Cardiac septum (tissue), 1 donor: ENCODE results near the gene RPL12. TPM values are rescaled to one million over a fixed set of nuclear protein-coding genes. Genes with fewer than 3 reads are reported as not detected.

Source experiments
- DNase-seq: peaks from one replicate; pipeline ENCODE4 v3.0.0-alpha.2; 2020; ENCODE audit warnings: low spot score
- intact Hi-C: fragments of 100-400 bp; cut with DNase I; formaldehyde crosslinking; loops from one replicate; pipeline ENCODE4 v1.14.0; 2022
- total RNA-seq: library from RNA; stranded (reverse); fragmentation: NEBNext Ultra II Directional; extraction: Animal tissue kit (Norgen Biotek cat#: 25700); gene quantifications from one replicate; pipeline ENCODE4 v1.2.1, GENCODE V29; 2021
- donor health status: DM: no; HTN: no; CAD: no.

Gene RPL12
- total RNA-seq, 1 donor from 2014 or later, result 407 TPM

DNA sequence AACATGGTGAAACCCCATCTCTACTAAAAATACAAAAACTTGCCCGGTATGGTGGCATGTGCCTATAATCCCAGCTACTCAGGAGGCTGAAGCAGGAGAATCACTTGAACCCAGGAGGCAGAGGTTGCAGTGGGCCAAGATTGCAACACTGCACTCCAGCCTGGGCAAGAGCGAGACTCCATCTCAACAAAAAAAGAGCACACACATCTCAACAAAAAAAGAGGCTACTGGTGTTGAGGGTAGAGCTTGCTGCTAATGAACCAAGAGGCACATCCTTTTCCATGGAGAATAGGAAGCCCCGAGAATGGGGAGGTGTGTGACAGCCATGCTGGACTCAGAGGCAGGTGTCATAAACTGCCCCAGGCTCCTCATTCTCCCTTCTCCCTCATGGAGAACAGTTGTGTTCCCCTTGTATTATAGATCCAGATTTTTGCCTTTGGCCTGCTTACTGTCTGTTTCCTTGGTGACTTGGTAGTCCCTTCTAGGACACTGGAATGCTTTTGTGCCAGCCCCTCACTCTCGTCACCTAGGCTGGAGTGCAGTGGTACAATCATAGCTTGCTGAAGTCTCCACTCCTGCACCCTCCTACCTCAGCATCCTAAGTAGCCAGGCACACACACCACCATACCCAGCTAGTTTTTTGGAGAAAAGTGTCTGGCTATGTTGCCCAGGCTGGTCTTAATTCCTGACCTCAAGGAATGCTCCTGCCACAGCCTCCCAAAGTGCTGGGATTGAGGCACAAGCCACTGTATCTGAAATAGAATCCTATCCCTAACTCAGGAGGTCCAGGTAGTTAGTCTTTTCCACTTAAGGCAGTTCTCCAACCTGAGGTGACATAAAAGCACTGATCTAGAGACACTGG, 5.1 kb downstream of the RPL12 start:
- DNase-seq, result no peak
- intact Hi-C loops, result no loop called here

DNA sequence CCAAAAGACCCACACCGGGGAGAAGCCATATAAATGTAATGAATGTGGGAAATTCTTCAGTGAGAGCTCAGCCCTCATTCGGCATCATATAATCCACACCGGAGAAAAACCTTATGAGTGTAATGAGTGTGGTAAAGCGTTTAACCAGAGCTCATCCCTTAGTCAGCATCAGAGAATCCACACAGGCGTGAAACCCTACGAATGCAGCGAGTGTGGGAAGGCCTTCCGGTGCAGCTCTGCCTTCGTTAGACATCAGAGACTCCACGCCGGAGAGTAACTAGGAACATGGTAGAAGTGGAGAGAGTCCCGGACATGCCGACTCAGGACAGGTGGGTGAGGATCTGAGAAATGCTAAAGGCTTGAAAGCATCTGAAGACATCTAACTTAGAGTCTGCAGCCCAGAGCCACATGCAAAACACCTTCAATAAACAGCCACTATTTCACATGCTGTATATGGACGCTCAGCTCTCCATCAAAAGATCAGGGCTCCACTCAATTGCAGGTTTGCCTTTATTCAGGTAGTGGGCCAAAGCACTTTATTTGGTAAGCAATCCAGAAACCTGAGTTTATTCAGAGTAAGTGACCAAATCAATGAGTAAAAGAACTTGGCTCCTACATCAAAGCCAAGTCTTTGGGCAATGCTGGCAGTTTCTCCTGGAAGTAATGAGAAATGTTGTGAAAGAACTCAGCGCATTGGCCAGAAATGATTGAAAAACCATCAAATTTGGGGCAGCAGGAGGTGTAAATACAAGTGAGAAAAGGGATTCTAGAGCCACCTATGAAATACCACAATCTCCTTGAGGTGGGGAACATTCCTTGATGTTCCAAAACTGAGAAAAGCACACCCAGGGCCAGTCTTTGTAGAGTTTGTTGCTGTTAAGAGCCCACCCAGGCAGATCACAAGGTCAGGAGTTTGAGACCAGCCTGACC, 6.0 kb downstream of the RPL12 start:
- intact Hi-C loops, result no loop called here
- no peak for DNase-seq

DNA sequence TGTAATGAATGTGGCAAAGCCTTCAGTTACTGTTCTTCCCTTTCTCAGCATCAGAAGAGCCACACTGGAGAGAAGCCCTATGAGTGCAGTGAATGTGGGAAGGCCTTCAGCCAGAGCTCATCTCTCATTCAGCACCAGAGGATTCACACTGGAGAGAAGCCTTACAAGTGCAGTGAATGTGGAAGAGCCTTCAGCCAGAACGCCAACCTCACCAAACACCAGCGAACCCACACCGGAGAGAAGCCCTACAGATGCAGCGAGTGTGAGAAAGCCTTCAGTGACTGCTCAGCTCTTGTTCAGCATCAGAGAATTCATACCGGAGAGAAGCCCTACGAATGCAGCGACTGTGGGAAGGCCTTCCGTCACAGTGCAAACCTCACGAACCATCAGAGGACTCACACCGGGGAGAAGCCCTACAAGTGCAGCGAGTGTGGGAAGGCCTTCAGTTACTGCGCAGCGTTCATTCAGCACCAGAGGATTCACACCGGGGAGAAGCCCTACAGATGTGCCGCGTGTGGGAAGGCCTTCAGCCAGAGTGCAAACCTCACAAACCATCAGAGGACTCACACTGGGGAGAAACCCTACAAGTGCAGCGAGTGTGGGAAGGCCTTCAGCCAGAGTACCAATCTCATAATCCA, 6.8 kb downstream of the RPL12 start:
- intact Hi-C loops, result no loop called here
- no peak for DNase-seq

DNA sequence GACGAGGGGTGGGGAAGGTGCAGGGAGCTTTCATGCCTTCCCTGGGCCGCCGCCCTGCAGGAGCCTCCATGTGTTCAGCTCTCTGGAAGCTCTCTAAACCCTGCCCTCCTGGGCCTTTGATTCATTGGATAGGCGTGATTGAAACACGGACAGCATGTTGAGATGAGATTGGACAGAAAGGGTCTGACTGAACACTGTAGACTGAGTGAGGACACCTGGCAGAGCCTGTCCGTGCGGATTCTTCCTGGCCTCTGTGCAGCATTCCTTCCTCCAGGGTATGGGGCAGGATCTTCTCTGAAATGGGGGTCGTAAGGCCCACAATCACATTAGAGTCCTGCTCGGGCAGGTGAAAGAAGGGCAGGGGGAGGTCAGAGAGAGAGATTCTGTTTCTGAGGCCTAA, 12.8 kb downstream of the RPL12 start:
- no peak for DNase-seq
- intact Hi-C loops, result loop anchor here (5.0 kb wide), 1 partner anchor 36 kb away; no protein-coding TSS in a partner anchor

DNA sequence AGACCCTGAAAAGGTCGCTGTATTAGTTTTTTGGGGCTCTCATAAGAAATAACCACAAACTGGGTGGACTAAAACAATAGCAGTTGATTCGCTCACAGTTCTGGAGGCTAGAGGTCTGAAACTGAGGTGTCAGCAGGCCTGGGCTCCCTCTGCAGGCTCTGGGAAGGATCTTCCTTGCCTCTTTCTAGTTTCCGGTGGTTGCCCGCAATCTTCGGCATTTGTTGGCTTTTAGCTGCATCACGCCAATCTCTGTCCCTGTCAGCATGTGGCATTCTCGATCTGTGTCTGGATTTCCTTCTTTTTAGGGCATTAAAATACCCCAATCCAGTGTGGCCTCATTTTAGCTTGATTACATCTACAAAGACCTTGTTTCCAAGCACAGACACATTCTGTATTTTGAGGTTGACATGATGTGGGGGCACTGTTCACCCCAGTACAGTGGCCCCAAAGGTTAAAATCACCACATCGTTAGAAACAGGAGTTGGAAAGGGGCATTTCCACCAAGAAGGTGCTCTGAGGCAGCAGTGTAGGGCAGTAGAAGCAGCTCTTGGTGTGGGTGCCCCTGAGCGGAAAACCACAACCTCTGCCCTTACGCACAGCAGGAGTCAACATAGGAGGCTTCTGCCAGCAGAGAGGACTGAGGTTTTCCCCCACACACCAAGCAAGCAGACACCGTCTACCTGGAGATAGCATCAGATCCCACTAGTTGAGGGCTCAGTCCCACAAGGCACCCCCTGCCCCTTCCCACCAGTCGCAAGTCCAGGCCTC, 13.5 kb downstream of the RPL12 start:
- DNase-seq, result no peak
- intact Hi-C loops, result loop anchor here (5.0 kb wide), 1 partner anchor 35 kb away; no protein-coding TSS in a partner anchor

DNA sequence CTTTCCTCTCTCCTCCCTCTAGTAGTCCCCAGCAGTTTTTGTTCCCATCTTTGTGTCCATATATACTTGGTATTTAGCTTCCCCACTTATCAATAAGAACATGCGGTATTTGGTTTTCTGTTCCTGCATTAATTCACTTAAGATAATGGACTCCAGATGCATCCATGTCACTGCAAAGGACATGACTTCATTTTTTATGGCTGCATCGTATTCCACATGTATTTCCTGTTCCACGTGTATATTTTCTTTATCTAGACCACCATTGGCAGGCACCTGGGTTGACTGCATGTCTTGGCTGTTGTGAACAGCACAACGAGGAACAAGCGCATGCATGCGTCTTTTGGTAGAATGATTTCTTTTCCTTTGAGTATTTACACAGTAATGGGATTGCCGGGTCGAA, 20.8 kb downstream of the RPL12 start:
- no peak for DNase-seq
- intact Hi-C loops, result no loop called here

DNA sequence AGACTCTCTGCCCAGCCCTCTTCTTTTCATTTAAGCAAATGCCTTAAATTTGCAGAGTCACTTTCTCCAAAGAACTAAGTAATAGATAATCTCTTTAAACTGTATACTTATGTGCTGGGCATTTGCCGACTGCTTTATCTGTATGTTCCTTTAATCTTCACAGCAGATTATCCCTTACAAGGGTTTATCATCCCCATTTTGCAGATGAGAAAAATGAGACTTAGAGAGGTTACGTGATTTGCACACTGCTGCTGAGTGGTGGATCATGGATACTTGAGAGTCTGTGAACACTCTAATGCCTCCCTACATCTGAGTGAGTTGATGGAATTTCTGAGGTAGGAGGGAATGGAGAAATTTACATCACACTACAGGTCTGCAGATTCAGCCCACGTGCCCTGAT, 22.9 kb downstream of the RPL12 start:
- intact Hi-C loops, result no loop called here
- no peak for DNase-seq

DNA sequence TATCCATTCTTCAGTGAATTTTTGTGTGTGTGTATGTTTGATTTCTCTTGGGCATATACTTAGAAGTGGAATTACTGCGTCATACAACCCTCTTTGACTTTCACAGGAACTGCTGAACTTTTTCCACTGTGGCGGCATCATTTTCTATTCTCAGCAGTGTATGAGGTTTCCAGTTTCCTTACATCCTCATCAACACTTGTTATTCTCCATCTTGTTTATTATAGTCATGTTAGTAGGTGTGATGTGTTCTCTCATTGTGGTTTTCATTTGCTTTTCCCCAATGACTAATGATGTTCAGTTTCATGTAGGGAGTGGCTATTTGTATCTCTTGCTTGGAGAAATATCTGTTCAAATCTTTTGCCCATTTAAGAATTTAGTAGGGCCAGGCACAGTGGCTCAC, 24.4 kb downstream of the RPL12 start:
- intact Hi-C loops, result no loop called here
- DNase-seq, result no peak

DNA sequence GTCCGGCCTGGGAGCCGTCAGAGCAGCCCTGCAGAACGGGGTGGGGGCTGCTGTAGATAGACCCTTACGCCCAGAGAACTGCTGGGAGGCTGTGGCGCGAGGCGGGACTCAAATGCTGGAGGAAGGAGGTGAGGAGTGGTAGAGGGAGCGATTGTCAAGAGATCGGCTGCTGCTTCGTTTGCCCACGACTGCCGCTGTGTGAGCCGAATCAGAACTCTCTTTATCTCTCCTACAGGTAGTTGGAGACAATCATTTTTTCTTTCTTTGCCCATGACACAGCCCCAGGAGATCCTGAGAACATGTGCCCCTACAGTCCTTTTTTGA, 26.6 kb downstream of the RPL12 start:
- no peak for DNase-seq
- intact Hi-C loops, result loop anchor here (1.0 kb wide), 1 partner anchor 27 kb away; the partner anchor contains the start of genes LRSAM1 and RPL12

DNA sequence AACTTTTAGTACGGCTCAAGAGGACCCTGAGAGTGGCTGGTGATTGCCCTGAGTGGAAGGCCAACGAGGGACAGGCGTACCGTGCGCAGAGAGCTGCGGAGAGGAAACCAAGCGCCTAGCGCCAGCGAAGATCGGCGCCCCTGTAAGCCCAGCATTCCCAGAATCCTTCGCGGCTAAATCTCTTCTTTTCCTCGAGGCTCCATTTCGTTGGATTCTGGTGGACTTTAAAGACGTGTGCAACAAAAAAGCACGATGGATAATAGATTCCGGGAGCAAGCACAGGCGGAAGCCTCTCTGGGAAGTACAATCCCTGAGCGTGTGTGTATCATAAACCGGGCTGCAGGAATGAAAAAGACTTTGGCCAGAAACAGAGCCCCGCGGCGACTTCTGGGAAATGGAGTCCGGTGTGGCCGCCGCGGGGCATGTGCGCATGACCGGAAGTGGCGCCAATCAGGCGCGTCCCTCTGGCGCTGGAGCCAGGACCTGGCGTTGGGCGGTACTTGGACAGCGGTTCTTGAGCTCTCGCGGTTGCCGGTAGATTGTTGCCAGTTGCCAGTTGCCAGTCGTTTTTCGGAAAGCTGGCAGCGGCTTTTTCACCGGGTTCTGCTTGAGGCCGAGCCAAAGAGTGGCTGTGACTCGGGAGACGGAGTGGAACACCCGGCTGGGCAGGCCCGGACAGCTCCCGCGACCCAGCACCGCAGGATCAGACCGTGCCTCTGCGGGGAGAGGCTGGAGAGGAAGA, 27.1 kb downstream of the RPL12 start, which contains the start of gene ZNF79:
TSS of gene ZNF79 (plus strand) at position 449 of the 742 bp plus-strand sequence. CDS start 406 bp downstream, outside the sequence.
- intact Hi-C loops, result loop anchor here (1.0 kb wide), 1 partner anchor 27 kb away; the partner anchor contains the start of genes LRSAM1 and RPL12
- peak; percentile 98 for DNase-seq

DNA sequence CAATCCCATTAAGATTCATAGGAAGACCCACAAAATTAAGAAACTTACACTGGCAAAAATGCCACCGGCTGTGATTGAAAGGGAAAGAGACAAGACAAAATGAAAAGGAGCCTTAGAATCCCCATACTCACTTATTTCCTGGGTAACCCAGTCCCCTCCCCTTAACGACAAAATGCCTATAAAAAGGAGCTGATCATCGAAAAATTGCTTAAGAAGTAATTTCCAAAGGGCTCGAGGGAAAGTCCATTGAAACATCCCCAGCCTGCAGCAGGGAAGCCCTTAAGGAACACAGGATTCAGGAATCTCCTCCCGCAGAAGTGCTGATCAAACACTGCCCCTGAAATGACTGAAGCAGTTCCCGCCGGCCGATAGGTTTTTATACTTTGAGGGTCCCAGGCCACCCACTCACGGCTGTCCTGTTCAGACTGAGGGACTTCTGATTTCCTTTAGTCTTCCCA, 27.7 kb downstream of the RPL12 start:
- no peak for DNase-seq
- intact Hi-C loops, result no loop called here

DNA sequence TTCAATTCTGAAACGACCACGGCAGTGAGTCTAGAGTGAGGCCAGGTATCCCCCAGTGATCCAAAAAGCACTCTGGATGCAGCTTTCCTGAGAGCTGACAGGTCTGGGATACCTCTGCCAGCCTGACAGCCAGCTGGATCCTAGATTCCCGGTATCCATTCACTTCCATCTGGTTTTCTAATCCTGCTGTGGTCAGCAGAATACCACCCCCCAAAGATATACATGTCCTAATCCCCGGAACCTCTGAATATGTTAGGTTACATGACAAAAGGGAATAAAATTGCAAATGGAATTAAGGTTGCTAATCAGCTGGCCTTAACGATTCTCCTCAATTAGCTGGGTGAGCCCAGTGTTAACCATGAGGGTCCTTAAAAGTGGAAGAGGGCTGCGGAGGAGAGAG, 28.4 kb downstream of the RPL12 start:
- intact Hi-C loops, result no loop called here

DNA sequence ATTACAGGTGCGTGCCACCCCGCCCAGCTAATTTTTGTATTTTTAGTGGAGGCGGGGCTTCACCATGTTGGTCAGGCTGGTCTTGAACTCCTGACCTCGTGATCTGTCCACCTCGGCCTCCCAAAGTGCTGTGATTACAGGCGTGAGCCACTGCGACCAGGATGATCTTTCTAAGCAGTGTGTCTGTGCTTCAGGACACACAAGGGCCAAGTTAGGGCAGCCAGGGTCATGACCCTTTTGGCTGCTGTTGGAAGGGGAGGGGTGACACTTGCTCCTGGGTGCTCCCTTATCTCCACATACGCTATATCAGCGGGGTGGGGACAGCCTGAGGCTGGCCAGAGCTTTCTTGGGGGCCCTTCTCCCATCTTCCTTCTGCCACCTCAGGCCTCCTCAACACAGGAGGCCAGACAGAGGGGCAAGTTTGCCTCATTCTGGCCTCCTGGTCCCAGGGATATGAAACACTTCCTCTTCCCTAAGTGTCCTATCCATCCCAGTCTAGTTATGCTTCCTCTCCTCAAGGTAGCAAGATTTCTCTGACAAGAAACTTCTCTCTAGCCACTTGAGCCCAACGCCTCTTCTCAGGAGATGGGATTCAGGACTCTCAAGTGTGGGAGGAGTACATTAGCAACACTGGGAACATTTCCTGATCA, 28.9 kb downstream of the RPL12 start:
- no peak for DNase-seq
- intact Hi-C loops, result no loop called here

More for the DNA sequence above, 28.4 kb downstream of the RPL12 start:
- no peak for DNase-seq

DNA sequence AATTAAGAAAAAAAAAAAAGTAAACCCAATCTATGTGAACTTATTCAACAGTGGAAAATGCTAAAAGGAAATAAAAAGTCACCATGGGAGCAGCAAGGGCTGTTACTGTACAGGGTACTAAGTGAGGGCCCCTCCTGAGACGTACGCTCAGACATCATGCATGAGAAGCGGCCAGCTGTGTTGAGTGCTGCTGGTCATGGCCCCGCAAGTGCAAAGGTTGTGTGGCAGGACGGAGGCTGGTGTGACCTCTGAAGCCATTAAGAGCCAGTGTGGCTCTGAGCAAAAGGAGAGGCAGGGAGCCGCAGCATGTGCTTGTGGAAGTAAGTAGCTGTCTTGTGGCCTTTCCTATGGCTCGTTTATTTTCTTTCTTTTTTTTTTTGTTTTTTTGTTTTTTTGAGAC, 30.1 kb downstream of the RPL12 start:
- DNase-seq, result no peak
- intact Hi-C loops, result no loop called here

DNA sequence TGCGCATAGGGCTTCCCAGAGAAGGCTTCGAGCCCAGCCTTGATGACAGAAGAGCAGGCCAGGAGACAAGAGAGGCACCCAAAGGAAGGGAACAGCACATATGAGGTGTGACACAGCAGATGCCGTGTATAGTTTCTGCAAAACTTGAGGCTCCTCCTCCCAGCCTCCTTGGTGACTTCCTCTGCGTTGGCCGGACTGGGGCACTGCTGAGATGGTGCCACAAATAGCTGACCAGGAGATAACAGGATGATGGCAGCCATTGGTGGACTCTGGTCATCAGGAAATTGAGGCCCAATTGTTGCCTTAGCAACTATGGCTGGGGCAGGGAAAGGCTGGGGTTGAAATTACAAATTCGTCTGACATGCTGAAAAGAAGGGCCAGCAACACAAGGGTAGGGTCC, 31.9 kb downstream of the RPL12 start:
- intact Hi-C loops, result no loop called here
- no peak for DNase-seq

DNA sequence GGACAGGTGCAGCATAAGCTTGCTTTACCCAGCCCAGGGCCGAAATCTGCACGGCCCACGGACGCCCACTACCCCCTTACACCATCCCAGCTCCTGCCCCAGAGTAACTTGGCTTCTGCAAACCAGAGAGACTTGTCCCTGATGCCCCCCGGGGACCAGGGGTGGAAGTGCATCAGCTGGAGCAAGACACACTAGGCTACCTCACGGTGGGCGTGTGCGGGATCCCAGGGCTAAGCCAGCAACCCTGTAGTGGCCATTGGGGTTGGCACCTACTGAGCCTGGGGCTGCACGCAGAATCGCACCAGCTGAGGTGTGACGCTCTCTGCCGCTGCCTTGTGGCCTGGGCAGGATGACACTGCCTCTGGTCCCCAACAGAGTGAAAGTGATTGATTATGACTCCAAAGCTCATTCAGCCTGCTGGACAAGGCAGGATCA, 33.2 kb downstream of the RPL12 start:
- DNase-seq, result no peak
- intact Hi-C loops, result no loop called here

DNA sequence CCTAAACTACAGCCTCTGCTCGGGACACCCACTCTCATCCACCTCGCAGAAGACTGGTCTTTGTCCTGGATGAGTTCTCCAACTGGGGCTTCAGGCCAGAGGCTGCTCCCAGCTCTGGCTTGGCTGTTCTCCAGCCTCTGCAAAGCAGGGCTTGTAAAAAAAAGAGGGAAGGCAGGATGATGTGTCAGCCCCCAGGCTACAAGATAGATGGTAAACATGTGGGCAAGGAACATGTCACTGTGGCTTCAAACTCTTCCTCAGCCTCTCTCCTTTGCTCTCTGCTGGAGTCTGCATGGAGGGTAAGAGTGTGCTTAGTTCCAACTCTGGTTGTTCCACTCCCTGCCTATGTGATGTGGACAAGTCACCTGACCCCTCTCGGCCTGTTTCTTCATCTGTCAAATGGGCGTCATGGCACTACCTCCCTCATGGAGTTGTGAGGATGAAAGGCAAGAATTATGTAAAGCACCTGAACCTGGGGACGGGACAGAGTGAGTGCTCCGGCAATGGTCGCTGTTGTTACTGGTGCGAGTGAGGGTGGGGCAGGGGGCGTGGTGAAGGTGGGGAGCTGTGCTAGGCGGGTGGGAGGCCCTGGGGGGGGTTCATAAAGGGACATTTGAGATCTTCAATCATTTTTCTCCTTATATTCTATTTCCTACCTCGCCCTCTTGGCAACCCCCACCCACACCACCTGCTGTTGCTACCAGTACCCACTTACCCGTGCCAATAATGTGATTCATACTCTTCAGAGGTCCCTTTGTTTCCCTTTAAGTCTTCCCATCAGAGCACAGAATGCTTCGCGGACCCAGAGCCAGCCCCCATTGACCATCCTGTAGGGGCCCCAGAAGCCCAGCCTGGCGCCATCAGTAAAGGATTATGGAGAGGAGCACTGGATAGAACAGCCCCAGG, 33.8 kb downstream of the RPL12 start:
- intact Hi-C loops, result no loop called here
- no peak for DNase-seq
